WERI-Rb-1 (cell line): ENCODE results near the gene SMIM24.
"Not testable (repeated sequence)": the region's sequence is repeated elsewhere in the genome, so short reads cannot be mapped to it uniquely, and the experiment has no call there.

Experiments
- DNase-seq: peaks from one replicate; pipeline ENCODE4 v3.0.0-alpha.2; 2020
- H3K27ac ChIP-seq: fragments of 250-450 bp; sonication (Bioruptor Pico); 2 replicates; pipeline ENCODE4 v1.5.1; 2020; ENCODE audit warnings: mild to moderate bottlenecking, moderate library complexity
- H3K27me3 ChIP-seq: fragments of 250-450 bp; sonication (Bioruptor Pico); 2 replicates; pipeline ENCODE4 v1.5.1; 2021; ENCODE audit warnings: mild to moderate bottlenecking, low read depth, moderate library complexity; ENCODE audit not compliant: insufficient read depth, severe bottlenecking
- H3K36me3 ChIP-seq: fragments of 250-450 bp; sonication (Bioruptor Pico); 2 replicates; pipeline ENCODE4 v1.5.1; 2020; ENCODE audit warnings: mild to moderate bottlenecking, moderate library complexity
- H3K4me3 ChIP-seq: 2 replicates; pipeline ENCODE4 v1.5.1; 2011; ENCODE audit warnings: low read depth, mild to moderate bottlenecking, control low read depth, low read length
- H3K9me3 ChIP-seq: fragments of 250-450 bp; sonication (Bioruptor Pico); 2 replicates; pipeline ENCODE4 v1.5.1; 2021; ENCODE audit warnings: mild to moderate bottlenecking, moderate library complexity; ENCODE audit not compliant: severe bottlenecking
- TF ChIP-seq, protein P1 (sequence below): IDR thresholded peaks from 2 replicates; pipeline ENCODE4 v1.5.1; 2011; ENCODE audit warnings: low read depth, mild to moderate bottlenecking, control low read depth, inconsistent platforms, low read length

SMIM24 gene

GRCh38 chr19:3452171-3452941 is 28.0 kb downstream of the SMIM24 start:
- TF ChIP-seq, protein P1, sequence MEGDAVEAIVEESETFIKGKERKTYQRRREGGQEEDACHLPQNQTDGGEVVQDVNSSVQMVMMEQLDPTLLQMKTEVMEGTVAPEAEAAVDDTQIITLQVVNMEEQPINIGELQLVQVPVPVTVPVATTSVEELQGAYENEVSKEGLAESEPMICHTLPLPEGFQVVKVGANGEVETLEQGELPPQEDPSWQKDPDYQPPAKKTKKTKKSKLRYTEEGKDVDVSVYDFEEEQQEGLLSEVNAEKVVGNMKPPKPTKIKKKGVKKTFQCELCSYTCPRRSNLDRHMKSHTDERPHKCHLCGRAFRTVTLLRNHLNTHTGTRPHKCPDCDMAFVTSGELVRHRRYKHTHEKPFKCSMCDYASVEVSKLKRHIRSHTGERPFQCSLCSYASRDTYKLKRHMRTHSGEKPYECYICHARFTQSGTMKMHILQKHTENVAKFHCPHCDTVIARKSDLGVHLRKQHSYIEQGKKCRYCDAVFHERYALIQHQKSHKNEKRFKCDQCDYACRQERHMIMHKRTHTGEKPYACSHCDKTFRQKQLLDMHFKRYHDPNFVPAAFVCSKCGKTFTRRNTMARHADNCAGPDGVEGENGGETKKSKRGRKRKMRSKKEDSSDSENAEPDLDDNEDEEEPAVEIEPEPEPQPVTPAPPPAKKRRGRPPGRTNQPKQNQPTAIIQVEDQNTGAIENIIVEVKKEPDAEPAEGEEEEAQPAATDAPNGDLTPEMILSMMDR, result no peak
- H3K27ac ChIP-seq, result no peak overlapping the region
- no peaks in the 10 kb centered on the region for H3K9me3 ChIP-seq
- H3K36me3 ChIP-seq, result peaks cover 53% of the 10 kb centered on the region
- DNase-seq, result no peak
- no peaks in the 10 kb centered on the region for H3K27me3 ChIP-seq
- no peak overlapping the region for H3K4me3 ChIP-seq

- Histone ChIP-seq H3K9me3 (no peaks in the 10 kb centered on the region), H3K4me3 (no peak overlapping the region), H3K36me3 (peaks cover 47% of the 10 kb centered on the region), H3K27ac (no peak overlapping the region), H3K27me3 (no peaks in the 10 kb centered on the region)
- TF ChIP-seq, protein P1, result no peak
- DNase-seq, result no peak
Measured at GRCh38 chr19:3451451-3451866, 28.9 kb downstream of the SMIM24 start.

DNA sequence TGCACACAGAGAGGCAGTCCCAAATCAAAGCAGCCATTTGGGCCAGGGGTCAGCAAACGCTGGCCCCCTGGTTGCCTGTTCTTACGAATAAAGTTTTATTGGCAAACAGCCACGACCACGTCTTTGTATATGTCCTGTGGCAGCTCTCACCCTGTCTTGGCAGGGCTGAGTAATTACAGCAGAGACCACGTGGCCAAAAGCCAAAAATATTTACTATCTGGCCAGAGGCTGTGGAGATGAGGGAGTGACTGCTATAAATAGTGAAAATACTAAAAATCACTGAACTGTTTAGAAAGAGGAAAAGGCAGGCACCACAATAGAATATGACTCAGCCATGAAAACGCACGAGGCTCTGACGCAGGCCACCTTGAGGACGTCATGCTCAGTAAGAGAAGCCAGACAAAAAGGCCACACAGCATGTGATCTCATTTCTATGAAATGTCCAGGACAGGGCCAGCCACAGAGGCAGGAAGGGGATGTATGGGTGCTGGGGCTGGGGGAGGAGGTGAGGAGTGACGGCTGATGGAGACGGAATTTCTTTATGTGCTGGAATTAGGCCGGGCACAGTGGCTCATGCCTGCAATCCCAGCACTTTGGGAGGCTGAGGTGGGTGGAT is 29.4 kb downstream of the SMIM24 start:
- H3K4me3 ChIP-seq, result no peak overlapping the region
- H3K27me3 ChIP-seq, result no peaks in the 10 kb centered on the region
- no peaks in the 10 kb centered on the region for H3K9me3 ChIP-seq
- H3K36me3 ChIP-seq, result peaks cover 48% of the 10 kb centered on the region
- TF ChIP-seq, protein P1, result no peak
- H3K27ac ChIP-seq, result no peak overlapping the region
- no peak for DNase-seq

DNA sequence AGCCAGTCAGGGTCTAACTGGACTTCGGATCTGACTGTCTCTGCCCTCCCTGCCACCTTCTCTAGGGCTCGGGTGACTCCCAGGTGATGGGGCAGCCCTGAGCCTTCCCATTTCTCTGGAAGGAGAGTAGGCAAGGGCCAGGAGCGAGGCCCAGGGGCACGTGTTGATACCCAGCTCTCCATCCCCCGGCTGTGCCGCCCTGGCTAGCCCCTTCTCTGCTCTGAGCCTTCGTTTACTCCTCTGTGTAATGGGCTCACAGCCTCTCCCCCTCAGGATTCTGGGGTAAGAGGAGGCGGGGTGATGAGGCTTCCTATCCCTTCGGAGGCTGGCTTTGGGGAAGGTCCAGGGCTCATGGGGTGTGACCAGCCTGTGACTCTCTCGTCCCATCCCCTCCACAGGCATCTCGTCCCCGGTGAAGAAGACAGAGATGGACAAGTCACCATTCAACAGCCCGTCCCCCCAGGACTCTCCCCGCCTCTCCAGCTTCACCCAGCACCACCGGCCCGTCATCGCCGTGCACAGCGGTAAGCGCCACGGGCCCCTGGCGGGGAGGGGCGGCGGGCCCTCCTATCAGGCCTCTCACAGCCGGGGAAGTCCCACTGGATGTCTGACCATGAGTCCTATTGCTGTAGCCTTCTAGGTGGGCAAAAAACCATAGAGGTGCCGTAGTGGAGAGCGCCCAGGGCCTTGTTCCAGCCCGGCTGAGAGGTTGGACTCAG is 31.6 kb downstream of the SMIM24 start:
- TF ChIP-seq, protein P1, result no peak
- no peak overlapping the region for H3K4me3 ChIP-seq
- no peaks in the 10 kb centered on the region for H3K9me3 ChIP-seq
- no peak for DNase-seq
- H3K27ac ChIP-seq, result no peak overlapping the region
- no peaks in the 10 kb centered on the region for H3K27me3 ChIP-seq
- peaks cover 45% of the 10 kb centered on the region for H3K36me3 ChIP-seq

DNA sequence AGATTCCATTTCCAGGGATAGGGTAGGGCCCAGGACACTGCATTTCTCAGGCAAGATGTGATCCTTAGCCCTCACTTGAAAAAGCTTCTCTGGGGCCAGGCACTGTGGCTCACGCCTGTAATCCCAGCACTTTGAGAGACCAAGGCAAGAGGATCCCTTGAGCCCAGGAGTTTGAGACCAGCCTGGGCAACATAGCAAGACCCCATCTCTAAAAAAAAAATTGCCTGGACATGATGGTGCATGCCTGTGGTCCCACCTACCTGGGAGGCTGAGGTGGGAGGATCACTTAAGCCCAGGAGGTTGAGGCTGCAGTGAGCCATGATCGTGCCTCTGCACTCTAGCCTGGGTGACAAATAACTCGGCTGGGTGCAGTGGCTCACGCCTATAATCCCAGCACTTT is 33.7 kb downstream of the SMIM24 start:
- not testable (repeated sequence) for DNase-seq, H3K27me3 ChIP-seq, H3K9me3 ChIP-seq, H3K27ac ChIP-seq, H3K4me3 ChIP-seq
- H3K36me3 ChIP-seq, result peaks cover 44% of the 10 kb centered on the region

DNA sequence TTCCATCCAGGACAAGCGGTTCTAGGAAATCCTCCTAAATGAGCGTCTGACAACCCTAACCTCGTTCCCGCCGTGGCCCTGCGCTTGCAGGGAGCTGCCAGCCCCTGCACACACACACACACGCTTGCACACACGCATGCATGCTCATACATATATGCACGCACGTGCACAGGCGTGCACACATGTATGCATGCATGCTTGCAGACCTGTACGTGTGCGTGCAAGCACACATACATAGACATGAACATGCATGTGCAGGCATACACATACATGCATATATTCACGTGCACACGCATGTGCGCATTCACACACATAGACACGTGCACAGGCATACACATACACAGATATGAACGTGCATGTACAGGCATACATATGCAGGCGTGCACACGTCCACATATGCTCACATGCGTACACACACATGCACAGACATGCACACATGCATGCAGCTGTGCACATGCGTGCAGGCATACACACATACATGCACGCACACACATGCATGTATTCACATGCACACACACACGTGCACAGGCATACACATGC is 35.6 kb downstream of the SMIM24 start:
- Histone ChIP-seq H3K36me3 (peaks cover 45% of the 10 kb centered on the region), H3K27me3 (no peaks in the 10 kb centered on the region), H3K27ac (no peak overlapping the region), H3K4me3 (no peak overlapping the region), H3K9me3 (no peaks in the 10 kb centered on the region)
- no peak for DNase-seq
- TF ChIP-seq, protein P1, result no peak
